GM12878 (cell line): Measurements from ENCODE around the gene EIF5A. TPM values are rescaled to one million over a fixed set of nuclear protein-coding genes. Genes with fewer than 3 reads are reported as not detected.

ENCODE experiments used
- ATAC-seq: fragments of 200-7000 bp; cut with Tn5 transposase; 3 replicates; pipeline ENCODE4 v1.9.1; 2020; ENCODE audit warnings: mild to moderate bottlenecking, moderate library complexity
- BruUV-seq: library from RNA; stranded (reverse); fragments of 400-500 nt; replicated peaks from 2 replicates; lab custom pipeline; 2021; lab: Mats Ljungman, UMichigan
- CTCF ChIA-PET: fragments of 300-600 bp; sonication (Branson Sonifier 250); formaldehyde crosslinking; extraction: SDS; loops from one replicate; lab custom pipeline; 2021; ENCODE audit warnings: inconsistent platforms; lab: Yijun Ruan, JAX
- POLR2A ChIA-PET: fragments of 350-600 bp; formaldehyde crosslinking; extraction: SDS; loops from one replicate; lab custom pipeline; 2021; ENCODE audit warnings: inconsistent platforms; lab: Charles Lee
- RAD21 ChIA-PET: fragments of 300-600 bp; sonication (Branson Sonifier 250); formaldehyde crosslinking; loops from one replicate; lab custom pipeline; 2023; ENCODE audit warnings: antibody characterized with exemption; ENCODE audit not compliant: unreplicated experiment; lab: Charles Lee
- SMC1A ChIA-PET: fragments of 300-600 bp; sonication (Branson Sonifier 250); formaldehyde crosslinking; loops from one replicate; lab custom pipeline; 2023; ENCODE audit not compliant: unreplicated experiment, uncharacterized antibody; lab: Charles Lee
- DNase-seq: peaks from one replicate; pipeline ENCODE4 v3.0.0-alpha.2; 2011; ENCODE audit warnings: low read depth, low spot score
- FAIRE-seq: peaks from 3 replicates; lab custom pipeline; 2011; peaks lifted over from hg19 to GRCh38; lab: Jason Lieb, UNC
- H2AFZ ChIP-seq: 2 replicates; pipeline ENCODE4 v1.6.0; 2011; ENCODE audit warnings: low read depth, low read length, control low read depth; ENCODE audit not compliant: control insufficient read depth
- H3K27ac ChIP-seq: 2 replicates; pipeline ENCODE4 v1.5.1; 2011; ENCODE audit warnings: control low read depth; ENCODE audit not compliant: control insufficient read depth, insufficient read depth
- H3K27me3 ChIP-seq, 2 experiments: replicated peaks in 1 of 2; 2 replicates each; pipeline versions ENCODE4 v1.6.0 to v1.6.1; 2011; ENCODE audit warnings: low read length in 1 of 2; ENCODE audit not compliant: control insufficient read depth in 2 of 2, insufficient read depth in 2 of 2
- H3K36me3 ChIP-seq, 2 experiments: 2 replicates each; pipeline ENCODE4 v1.5.1; 2011; ENCODE audit warnings: low read length in 1 of 2; ENCODE audit not compliant: control insufficient read depth in 2 of 2, insufficient read depth in 2 of 2
- H3K4me1 ChIP-seq: 2 replicates; pipeline ENCODE4 v1.6.1; 2011; ENCODE audit warnings: mild to moderate bottlenecking, low read length, moderate library complexity, mixed read lengths; ENCODE audit not compliant: control insufficient read depth, insufficient read depth
- H3K4me2 ChIP-seq: 2 replicates; pipeline ENCODE4 v1.6.0; 2011; ENCODE audit warnings: control low read depth; ENCODE audit not compliant: control insufficient read depth, insufficient read depth
- H3K4me3 ChIP-seq: fragments of 200-600 bp; sonication (generic); 2 replicates; pipeline ENCODE4 v1.5.1; 2016
- H3K79me2 ChIP-seq: 2 replicates; pipeline ENCODE4 v1.6.0; 2011; ENCODE audit warnings: low read length; ENCODE audit not compliant: control insufficient read depth, insufficient read depth
- H3K9ac ChIP-seq: 2 replicates; pipeline ENCODE4 v1.8.0; 2011; ENCODE audit warnings: low read length, control low read depth, mixed read lengths; ENCODE audit not compliant: control insufficient read depth, insufficient read depth
- H3K9me3 ChIP-seq: replicated peaks from 3 replicates; pipeline ENCODE4 v1.5.1; 2011; ENCODE audit warnings: mild to moderate bottlenecking, low read length; ENCODE audit not compliant: control insufficient read depth, insufficient read depth
- H4K20me1 ChIP-seq: 2 replicates; pipeline ENCODE4 v1.6.0; 2011; ENCODE audit not compliant: control insufficient read depth, insufficient read depth
- CHD4 ChIP-seq: fragments of 200-600 bp; sonication (generic); IDR thresholded peaks from 2 replicates; pipeline ENCODE4 v1.6.1; 2016; ENCODE audit warnings: mild to moderate bottlenecking
- FOXM1 ChIP-seq: IDR thresholded peaks from 2 replicates; pipeline ENCODE4 v1.6.1; 2012; ENCODE audit warnings: low read depth, mild to moderate bottlenecking, inconsistent platforms, low read length, moderate library complexity
- JUND ChIP-seq: IDR thresholded peaks from 2 replicates; pipeline ENCODE4 v1.6.1; 2012; ENCODE audit warnings: low read depth, mild to moderate bottlenecking, low read length, improper control_type of control experiment, moderate library complexity
- NFXL1 ChIP-seq: fragments of 450-650 bp; IDR thresholded peaks from 2 replicates; pipeline ENCODE4 v1.6.1; 2017; ENCODE audit warnings: antibody characterized with exemption, mild to moderate bottlenecking, borderline replicate concordance
- NR2C1 ChIP-seq: fragments of 450-650 bp; IDR thresholded peaks from 2 replicates; pipeline ENCODE4 v1.6.1; 2017; ENCODE audit warnings: antibody characterized with exemption, mild to moderate bottlenecking, moderate library complexity
- PAX5 ChIP-seq: IDR thresholded peaks from 2 replicates; pipeline ENCODE4 v1.6.1; 2011; ENCODE audit warnings: low read depth, low read length, borderline replicate concordance
- POLR2A ChIP-seq: IDR thresholded peaks from 2 replicates; pipeline ENCODE4 v1.6.1; 2011; ENCODE audit warnings: low read depth, mild to moderate bottlenecking, low read length
- SRF ChIP-seq, 2 experiments: IDR thresholded peaks; 2 replicates each; pipeline ENCODE4 v1.6.1; 2011; ENCODE audit warnings: low read depth in 2 of 2, low read length in 2 of 2, mild to moderate bottlenecking in 1 of 2, moderate library complexity in 1 of 2
- TARDBP ChIP-seq: IDR thresholded peaks from 2 replicates; pipeline ENCODE4 v1.6.1; 2016; ENCODE audit warnings: borderline replicate concordance
- TCF12 ChIP-seq: IDR thresholded peaks from 2 replicates; pipeline ENCODE4 v1.6.1; 2011; ENCODE audit warnings: low read depth, mild to moderate bottlenecking, low read length
- WGBS: methylation state at CpG from one replicate; pipeline ENCODE4 v1.1.6; 2016; ENCODE audit warnings: low lambda C conversion rate; ENCODE audit not compliant: insufficient replicate concordance, insufficient coverage; ENCODE audit errors: missing lambda C conversion rate; 5-methylcytosine and 5-hydroxymethylcytosine counted together
- in situ Hi-C: fragments of 300-500 bp; cut with MboI; formaldehyde crosslinking; loops from 9 replicates; pipeline ENCODE4 v1.14.3; 2018; ENCODE audit warnings: mixed read lengths
- intact Hi-C: fragments of 100-400 bp; cut with micrococcal nuclease; formaldehyde crosslinking; loops from one replicate; pipeline ENCODE4 v1.14.2; 2022; ENCODE audit not compliant: unreplicated experiment
- polyA plus RNA-seq, 11 experiments: library from polyadenylated mRNA; depleted of rRNA in 4 of 11; unstranded in 6 of 11; stranded (reverse) in 5 of 11; fragments of >200 nt; fragmentation: Nextera tagmentation in 4 of 11; fragmentation: Illumina TruSeq in 1 of 11; extraction: Ambion mirVana in 4 of 11; extraction: Trizol in 1 of 11; gene quantifications; 1 replicate in 1 of 11; 2 replicates in 10 of 11; pipeline versions ENCODE4 v1.2.1 to v1.2.3, GENCODE V29; 2011 to 2016; ENCODE audit warnings: inconsistent platforms in 2 of 11, missing spikeins in 2 of 11, low read depth in 1 of 11
- total RNA-seq, 4 experiments: library from RNA; depleted of rRNA in 3 of 4; stranded (reverse); fragments of >200 nt in 3 of 4; fragmentation: Illumina TruSeq in 1 of 4; extraction: Trizol in 1 of 4; gene quantifications; 2 replicates each; pipeline versions ENCODE4 v1.2.1 to v1.2.3, GENCODE V29; 2013 to 2021

The EIF5A gene
- total and polyA plus RNA-seq, 10 of the 15 experiments (the other 5 are each of a cell fraction or from before 2014, with no cell fraction given): 26.5 to 1,792 (median 944) TPM

GRCh38 chr17:7315570-7316235, 8.3 kb downstream of the EIF5A start (continued):
- TF ChIP-seq TCF12 (no peak), POLR2A (no peak), SRF (IDR thresholded peaks at IDR 0.05; ENCODE audit: low read depth in 2 of 2, low read length in 2 of 2) (no peak)
- TF ChIP-seq, all 136 proteins: peak for 2

GRCh38 chr17:7317161-7317803, 9.9 kb downstream of the EIF5A start:
- ChIA-PET CTCF (interaction anchor here (0.8 kb wide), 1 partner anchor 33 kb away, joined by 3 read pairs; no protein-coding TSS in a partner anchor), RAD21 (no interaction called here), SMC1A (no interaction called here), POLR2A (interaction anchor here (0.6 kb wide), 1 partner anchor 403 kb away, joined by 3 read pairs; no protein-coding TSS in a partner anchor)
- H3K27ac ChIP-seq: no peak overlapping the region
- H3K4me3 ChIP-seq: no peak overlapping the region
- H3K4me1 ChIP-seq: peaks cover 12% of the 10 kb centered on the region; the same call in 1 of the 2 replicates
- in situ Hi-C loops (no loop called here), intact Hi-C loops (no loop called here)
- no peak for FAIRE-seq
- ATAC-seq: no peak
- no peak overlapping the region for H3K9ac ChIP-seq
- H3K27me3 ChIP-seq: no peaks in the 10 kb centered on the region
- no peaks in the 10 kb centered on the region for H3K9me3 ChIP-seq
- TF ChIP-seq FOXM1 (no peak), TARDBP (no peak), NR2C1 (no peak), CHD4 (no peak), SRF (IDR thresholded peaks at IDR 0.05; ENCODE audit: low read depth in 2 of 2, low read length in 2 of 2) (no peak), NFXL1 (no peak), JUND (no peak), PAX5 (no peak)
- H3K79me2 ChIP-seq: peaks cover 16% of the 10 kb centered on the region
- no peak overlapping the region for H3K4me2 ChIP-seq
- H4K20me1 ChIP-seq: no peaks in the 10 kb centered on the region
- BruUV-seq: no TSS peak
- H3K36me3 ChIP-seq: peaks cover 15 to 34% of the 10 kb centered on the region in 2 experiments
- WGBS: 86% methylated on average over 16 of the region's 16 CpGs
- H2AFZ ChIP-seq: no peak overlapping the region
- no peak for DNase-seq
